ENCODE measurements around the gene MVB12B.

Gene MVB12B

GRCh38 chr9:126488310-126488709, 161.7 kb downstream of the MVB12B start:
- Mint-ChIP-seq H3K9me3 (no peaks in the 10 kb centered on the region), H3K4me3 (no peak overlapping the region), H3K27ac (no peak overlapping the region), H3K27me3 (ENCODE audit: low read depth) (no peaks in the 10 kb centered on the region), H3K4me1 (no peaks in the 10 kb centered on the region), H3K36me3 (ENCODE audit: low read depth) (peaks cover 6% of the 10 kb centered on the region)
- no peak for TF ChIP-seq CTCF (IDR thresholded peaks at IDR 0.05; ENCODE audit: unreplicated experiment in 3 of 3)

- TF ChIP-seq CTCF (IDR thresholded peaks at IDR 0.05; ENCODE audit: unreplicated experiment in 3 of 3) = no peak
- H3K4me3 Mint-ChIP-seq = no peak overlapping the region
These were observed 162.3 kb downstream of the MVB12B start for GRCh38 chr9:126488881-126489404.

GRCh38 chr9:126489581-126490213, 163.1 kb downstream of the MVB12B start:
- TF ChIP-seq CTCF (IDR thresholded peaks at IDR 0.05; ENCODE audit: unreplicated experiment in 3 of 3) = no peak
- peaks cover 4% of the 10 kb centered on the region for H3K36me3 Mint-ChIP-seq (ENCODE audit: low read depth)
- H3K4me3 Mint-ChIP-seq = no peak overlapping the region
- H3K4me1 Mint-ChIP-seq = no peaks in the 10 kb centered on the region
- H3K27me3 Mint-ChIP-seq (ENCODE audit: low read depth) = no peaks in the 10 kb centered on the region
- no peak overlapping the region for H3K27ac Mint-ChIP-seq
- no peaks in the 10 kb centered on the region for H3K9me3 Mint-ChIP-seq

More at GRCh38 chr9:126488881-126489404, 162.3 kb downstream of the MVB12B start:
- H3K36me3 Mint-ChIP-seq (ENCODE audit: low read depth) = peaks cover 2% of the 10 kb centered on the region
- H3K9me3 Mint-ChIP-seq = no peaks in the 10 kb centered on the region
- H3K27ac Mint-ChIP-seq = no peak overlapping the region
- H3K27me3 Mint-ChIP-seq (ENCODE audit: low read depth) = no peaks in the 10 kb centered on the region
- no peaks in the 10 kb centered on the region for H3K4me1 Mint-ChIP-seq

- Mint-ChIP-seq H3K36me3 (ENCODE audit: low read depth) (peaks cover 4% of the 10 kb centered on the region), H3K4me1 (no peaks in the 10 kb centered on the region), H3K9me3 (no peaks in the 10 kb centered on the region), H3K27ac (no peak overlapping the region), H3K4me3 (no peak overlapping the region), H3K27me3 (ENCODE audit: low read depth) (no peaks in the 10 kb centered on the region)
- TF ChIP-seq CTCF (IDR thresholded peaks at IDR 0.05; ENCODE audit: unreplicated experiment in 3 of 3) = no peak
These were observed 163.6 kb downstream of the MVB12B start for GRCh38 chr9:126490214-126490631.

GRCh38 chr9:126490871-126491567, 164.4 kb downstream of the MVB12B start:
- H3K27me3 Mint-ChIP-seq (ENCODE audit: low read depth) = no peaks in the 10 kb centered on the region
- no peaks in the 10 kb centered on the region for H3K9me3 Mint-ChIP-seq
- H3K4me3 Mint-ChIP-seq = no peak overlapping the region

More at GRCh38 chr9:126490871-126491567, 164.4 kb downstream of the MVB12B start:
- peak; percentile 89 to 94 (median 92) for TF ChIP-seq CTCF (IDR thresholded peaks at IDR 0.05; ENCODE audit: unreplicated experiment in 3 of 3)
- Mint-ChIP-seq H3K4me1 (no peaks in the 10 kb centered on the region), H3K27ac (no peak overlapping the region), H3K36me3 (ENCODE audit: low read depth) (peaks cover 4% of the 10 kb centered on the region)

All from nephron (organoid).